ENCODE results near the gene C17orf100. TPM values are rescaled to one million over a fixed set of nuclear protein-coding genes. Genes with fewer than 3 reads are reported as not detected.

The C17orf100 gene
- total and polyA plus RNA-seq, 7 donors: 0.34 to 1.4 (median 0.67) TPM

DNA sequence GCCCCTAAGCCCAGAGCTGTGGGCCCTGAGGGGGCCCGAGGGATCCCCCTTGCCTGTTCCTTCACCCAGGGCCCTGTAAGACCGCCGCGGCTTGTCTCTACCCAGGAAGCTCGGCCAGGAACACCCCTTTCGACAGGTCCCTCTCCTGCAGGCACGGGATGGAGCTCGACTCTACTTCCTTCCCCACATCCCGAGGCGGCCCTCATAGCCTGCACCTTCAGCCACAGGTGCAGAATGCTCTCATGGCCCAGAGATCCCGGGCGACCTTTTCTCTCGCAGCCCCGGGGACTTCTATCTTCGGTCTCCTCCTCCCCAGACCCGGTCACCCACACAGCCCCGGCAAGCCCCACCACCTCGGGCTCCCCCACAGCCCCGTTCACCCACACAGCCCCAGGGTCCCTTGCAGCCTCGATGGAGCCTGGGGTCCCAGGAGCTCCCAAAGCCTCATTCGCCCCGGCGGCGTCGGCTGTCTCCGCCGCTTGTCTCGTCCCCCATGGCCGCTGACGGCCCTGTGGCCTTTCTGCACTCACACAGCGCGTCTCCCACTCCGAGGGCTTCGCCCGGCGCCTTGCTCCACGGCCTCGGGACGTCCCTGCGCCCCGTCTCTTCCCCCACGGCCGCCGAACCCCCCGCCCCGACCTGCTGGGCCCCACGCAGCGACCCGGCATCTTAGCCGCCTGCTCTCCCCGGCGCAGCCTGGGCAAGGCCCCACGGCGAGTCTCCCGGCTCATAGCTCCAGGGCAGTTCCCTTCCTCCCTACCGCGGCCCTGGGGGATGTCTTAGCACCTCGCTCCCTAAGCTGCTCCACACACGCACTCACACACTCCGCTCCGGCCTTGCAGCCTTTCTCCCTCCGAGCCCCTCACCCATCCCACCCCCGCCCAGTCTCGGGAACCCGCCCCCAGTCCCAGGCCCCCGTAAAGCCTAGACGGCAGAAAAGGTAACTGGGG, 11.7 kb upstream of the C17orf100 start:
- Histone ChIP-seq H3K9me3 (no peaks in the 10 kb centered on the region), H3K4me3 (peak overlapping the region; percentile 80), H3K4me1 (peaks cover 13% of the 10 kb centered on the region), H3K36me3 (ENCODE audit: insufficient read depth in 1 of 2, low read depth in 1 of 2) (peaks cover 5 to 25% of the 10 kb centered on the region in 2 donors), H3K27ac (peak overlapping the region; percentile 82), H3K27me3 (ENCODE audit: insufficient read depth in 3 of 3, low read length in 2 of 3) (no peaks in the 10 kb centered on the region)
- intact Hi-C loops (cut with DNase I): loop anchor here (10.0 kb wide), 1 partner anchor 165 kb away; no protein-coding TSS in a partner anchor
- WGBS, 3 donors: 1% methylated on average over 61 to 67 of the region's 67 CpGs
- peak; percentile 47 to 68 for DNase-seq
- ATAC-seq: peak; percentile 28 to 60 (median 40)
- TF ChIP-seq, protein P1, sequence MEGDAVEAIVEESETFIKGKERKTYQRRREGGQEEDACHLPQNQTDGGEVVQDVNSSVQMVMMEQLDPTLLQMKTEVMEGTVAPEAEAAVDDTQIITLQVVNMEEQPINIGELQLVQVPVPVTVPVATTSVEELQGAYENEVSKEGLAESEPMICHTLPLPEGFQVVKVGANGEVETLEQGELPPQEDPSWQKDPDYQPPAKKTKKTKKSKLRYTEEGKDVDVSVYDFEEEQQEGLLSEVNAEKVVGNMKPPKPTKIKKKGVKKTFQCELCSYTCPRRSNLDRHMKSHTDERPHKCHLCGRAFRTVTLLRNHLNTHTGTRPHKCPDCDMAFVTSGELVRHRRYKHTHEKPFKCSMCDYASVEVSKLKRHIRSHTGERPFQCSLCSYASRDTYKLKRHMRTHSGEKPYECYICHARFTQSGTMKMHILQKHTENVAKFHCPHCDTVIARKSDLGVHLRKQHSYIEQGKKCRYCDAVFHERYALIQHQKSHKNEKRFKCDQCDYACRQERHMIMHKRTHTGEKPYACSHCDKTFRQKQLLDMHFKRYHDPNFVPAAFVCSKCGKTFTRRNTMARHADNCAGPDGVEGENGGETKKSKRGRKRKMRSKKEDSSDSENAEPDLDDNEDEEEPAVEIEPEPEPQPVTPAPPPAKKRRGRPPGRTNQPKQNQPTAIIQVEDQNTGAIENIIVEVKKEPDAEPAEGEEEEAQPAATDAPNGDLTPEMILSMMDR (IDR thresholded peaks at IDR 0.05): no peak

DNA sequence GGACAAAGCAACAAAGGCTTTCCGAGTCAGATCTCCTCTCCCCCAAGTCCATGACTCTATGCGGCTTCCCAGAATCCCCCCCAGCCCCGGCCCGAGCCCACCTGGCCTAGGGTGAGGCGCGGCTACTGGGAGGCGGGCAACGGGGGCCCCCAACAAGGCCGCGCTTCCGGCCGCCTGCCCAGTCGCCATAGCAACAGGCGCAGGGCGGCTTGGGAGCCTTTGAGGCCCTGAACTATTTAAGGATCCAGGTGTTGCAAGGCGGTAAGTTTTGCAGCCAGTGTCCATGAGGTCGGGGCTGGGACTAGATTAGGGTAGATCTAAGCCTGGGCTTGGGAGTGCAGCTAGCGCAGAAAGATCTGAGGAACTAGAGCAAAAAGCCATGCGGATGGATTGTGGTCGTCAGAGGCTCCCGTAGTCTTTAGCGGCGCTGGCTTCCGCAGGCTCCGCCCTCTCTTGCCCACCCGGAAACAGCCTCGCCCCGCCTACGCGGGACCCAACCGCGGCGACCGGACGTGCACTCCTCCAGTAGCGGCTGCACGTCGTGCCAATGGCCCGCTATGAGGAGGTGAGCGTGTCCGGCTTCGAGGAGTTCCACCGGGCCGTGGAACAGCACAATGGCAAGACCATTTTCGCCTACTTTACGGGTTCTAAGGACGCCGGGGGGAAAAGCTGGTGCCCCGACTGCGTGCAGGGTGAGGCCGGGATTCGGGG, 10.9 kb upstream of the C17orf100 start, which contains the start of the genes KIAA0753 and TXNDC17:
Gene KIAA0753 (minus strand): TSS at position 176 of the 711 bp plus-strand sequence. CDS start 5,608 bp downstream, outside the sequence.
Gene TXNDC17 (plus strand): TSS at position 525 of the 711 bp plus-strand sequence. CDS start 23 bp downstream, at position 548.
- no peaks in the 10 kb centered on the region for H3K27me3 ChIP-seq (ENCODE audit: insufficient read depth in 3 of 3, low read length in 2 of 3)
- peak within 1 kb of the TSS; percentile 80 for H3K4me3 ChIP-seq
- DNase-seq (peak; percentile 93 to 96), ATAC-seq (peak; percentile 96 to 98 (median 97))
- peaks cover 5 to 34% of the 10 kb centered on the region in 2 donors for H3K36me3 ChIP-seq (ENCODE audit: insufficient read depth in 1 of 2, low read depth in 1 of 2)
- intact Hi-C loops (cut with DNase I): loop anchor here (10.0 kb wide), 1 partner anchor 166 kb away; no protein-coding TSS in a partner anchor
- 0 to 1% (median 1%) methylated on average over 52 of the region's 52 CpGs for WGBS, 3 donors
- H3K27ac ChIP-seq: peak within 1 kb of the TSS; percentile 82
- TF ChIP-seq, protein P1 (IDR thresholded peaks at IDR 0.05): no peak
- no peaks in the 10 kb centered on the region for H3K9me3 ChIP-seq
- peaks cover 13% of the 10 kb centered on the region for H3K4me1 ChIP-seq

DNA sequence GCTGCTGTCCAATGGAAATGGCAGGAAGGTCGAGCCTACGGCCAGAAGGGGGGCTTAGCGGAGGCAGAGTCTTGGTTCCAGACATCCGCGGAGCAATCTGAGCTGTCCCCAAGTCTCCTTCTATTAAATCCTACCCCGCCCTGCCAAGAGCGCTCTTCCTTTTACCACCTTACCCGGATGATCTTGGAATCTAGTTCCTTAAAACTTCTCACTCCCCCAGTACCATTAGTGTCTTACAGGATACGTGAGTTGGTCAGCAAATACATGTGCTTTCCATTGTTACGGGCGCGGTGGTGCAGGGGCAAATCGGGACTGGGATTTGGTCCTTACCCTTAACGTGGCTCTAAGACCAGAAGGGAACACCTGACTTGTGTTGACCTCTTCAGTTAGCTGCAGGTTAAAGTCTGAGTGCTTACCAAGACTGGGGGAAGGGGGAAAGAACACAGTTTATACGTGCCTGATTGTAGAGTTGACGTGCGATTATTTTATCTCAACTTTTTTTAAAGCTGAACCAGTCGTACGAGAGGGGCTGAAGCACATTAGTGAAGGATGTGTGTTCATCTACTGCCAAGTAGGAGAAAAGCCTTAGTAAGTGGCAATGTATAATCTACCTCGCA, 10.2 kb upstream of the C17orf100 start:
- peak overlapping the region; percentile 80 for H3K4me3 ChIP-seq
- peak overlapping the region; percentile 82 for H3K27ac ChIP-seq
- H3K27me3 ChIP-seq (ENCODE audit: insufficient read depth in 3 of 3, low read length in 2 of 3): no peaks in the 10 kb centered on the region
- no peak for DNase-seq
- H3K36me3 ChIP-seq (ENCODE audit: insufficient read depth in 1 of 2, low read depth in 1 of 2): peaks cover 5 to 40% of the 10 kb centered on the region in 2 donors
- intact Hi-C loops (cut with DNase I): loop anchor here (10.0 kb wide), 1 partner anchor 167 kb away; no protein-coding TSS in a partner anchor
- WGBS, 3 donors: 2 to 3% (median 3%) methylated on average over 20 of the region's 20 CpGs
- ATAC-seq: peak in 3 of 4 donors; percentile 11 to 22 (median 20)
- H3K4me1 ChIP-seq: peaks cover 13% of the 10 kb centered on the region
- TF ChIP-seq, protein P1 (IDR thresholded peaks at IDR 0.05): no peak
- H3K9me3 ChIP-seq: no peaks in the 10 kb centered on the region

DNA sequence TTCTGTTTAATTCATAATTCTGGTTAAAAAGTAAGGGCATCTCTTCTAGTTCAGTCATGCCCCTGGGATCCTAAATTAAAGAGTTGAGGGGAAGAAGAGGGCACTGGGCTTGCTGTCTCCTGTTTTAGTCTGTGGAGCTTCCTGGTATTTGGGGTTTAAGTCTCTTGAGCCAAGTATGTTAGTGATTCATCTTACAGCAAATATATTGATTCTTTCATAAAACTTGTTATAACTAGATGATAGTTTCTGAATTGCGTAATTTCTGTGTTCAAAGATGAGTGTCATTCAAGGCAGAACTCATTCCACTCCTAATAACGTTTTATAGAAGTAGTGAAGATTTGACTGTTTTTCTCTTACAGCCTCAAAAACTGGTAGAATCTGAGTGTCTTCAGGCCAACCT, 9.0 kb upstream of the C17orf100 start:
- intact Hi-C loops (cut with DNase I): loop anchor here (10.0 kb wide), 1 partner anchor 168 kb away; no protein-coding TSS in a partner anchor
- ATAC-seq (no peak), DNase-seq (no peak)
- no peaks in the 10 kb centered on the region for H3K9me3 ChIP-seq
- H3K4me3 ChIP-seq: no peak overlapping the region
- H3K27me3 ChIP-seq (ENCODE audit: insufficient read depth in 3 of 3, low read length in 2 of 3): no peaks in the 10 kb centered on the region
- peaks cover 5 to 53% of the 10 kb centered on the region in 2 donors for H3K36me3 ChIP-seq (ENCODE audit: insufficient read depth in 1 of 2, low read depth in 1 of 2)
- 53 to 66% (median 63%) methylated on average over 2 of the region's 2 CpGs for WGBS, 3 donors
- peaks cover 13% of the 10 kb centered on the region for H3K4me1 ChIP-seq
- TF ChIP-seq, protein P1 (IDR thresholded peaks at IDR 0.05): no peak
- no peak overlapping the region for H3K27ac ChIP-seq
